ENCODE data around the gene SMIM14. TPM values are rescaled to one million over a fixed set of nuclear protein-coding genes. Genes with fewer than 3 reads are reported as not detected.
"Not testable (repeated sequence)": the region's sequence is repeated elsewhere in the genome, so short reads cannot be mapped to it uniquely, and the experiment has no call there.

Gene SMIM14
- total RNA-seq, 2 experiments from 2014 or later: 4.4 to 5.2 TPM

- Mint-ChIP-seq H3K36me3 (ENCODE audit: low read depth) (peaks cover 6% of the 10 kb centered on the region), H3K27me3 (no peaks in the 10 kb centered on the region), H3K27ac (no peak overlapping the region), H3K4me1 (no peaks in the 10 kb centered on the region), H3K4me3 (no peak overlapping the region), H3K9me3 (no peaks in the 10 kb centered on the region)
- ChIA-PET POLR2A (no interaction called here), CTCF (no interaction called here)
- DNase-seq: no peak
These were observed 120.2 kb downstream of the SMIM14 start for GRCh38 chr4:39518484-39518883.

GRCh38 chr4:39516407-39516966, 122.2 kb downstream of the SMIM14 start:
- H3K27ac Mint-ChIP-seq: no peak overlapping the region
- ChIA-PET POLR2A (no interaction called here), CTCF (no interaction called here)
- no peak for DNase-seq
- H3K4me3 Mint-ChIP-seq: no peak overlapping the region
- no peaks in the 10 kb centered on the region for H3K27me3 Mint-ChIP-seq
- H3K36me3 Mint-ChIP-seq (ENCODE audit: low read depth): peaks cover 7% of the 10 kb centered on the region
- no peaks in the 10 kb centered on the region for H3K9me3 Mint-ChIP-seq
- no peaks in the 10 kb centered on the region for H3K4me1 Mint-ChIP-seq

- H3K36me3 Mint-ChIP-seq (ENCODE audit: low read depth); DNase-seq; CTCF ChIA-PET; H3K27me3 Mint-ChIP-seq; H3K4me3 Mint-ChIP-seq; H3K4me1 Mint-ChIP-seq; H3K9me3 Mint-ChIP-seq; POLR2A ChIA-PET; H3K27ac Mint-ChIP-seq: not testable (repeated sequence)
These were observed 122.8 kb downstream of the SMIM14 start for GRCh38 chr4:39515669-39516401.

GRCh38 chr4:39514888-39515401, 123.7 kb downstream of the SMIM14 start:
- DNase-seq: no peak
- peaks cover 7% of the 10 kb centered on the region for H3K36me3 Mint-ChIP-seq (ENCODE audit: low read depth)
- H3K9me3 Mint-ChIP-seq: no peaks in the 10 kb centered on the region
- no peak overlapping the region for H3K27ac Mint-ChIP-seq
- H3K4me3 Mint-ChIP-seq: no peak overlapping the region
- ChIA-PET CTCF (no interaction called here), POLR2A (no interaction called here)
- H3K4me1 Mint-ChIP-seq: no peaks in the 10 kb centered on the region
- no peaks in the 10 kb centered on the region for H3K27me3 Mint-ChIP-seq

GRCh38 chr4:39514266-39514665, 124.4 kb downstream of the SMIM14 start:
- CTCF ChIA-PET: interaction anchor here (0.7 kb wide), 1 partner anchor 45 kb away, joined by 3 read pairs; no protein-coding TSS in a partner anchor
- H3K9me3 Mint-ChIP-seq; H3K36me3 Mint-ChIP-seq (ENCODE audit: low read depth); H3K4me1 Mint-ChIP-seq; H3K27me3 Mint-ChIP-seq; POLR2A ChIA-PET; H3K4me3 Mint-ChIP-seq; DNase-seq; H3K27ac Mint-ChIP-seq: not testable (repeated sequence)

- peaks cover 9% of the 10 kb centered on the region for H3K36me3 Mint-ChIP-seq (ENCODE audit: low read depth)
- no peaks in the 10 kb centered on the region for H3K27me3 Mint-ChIP-seq
- POLR2A ChIA-PET: no interaction called here
- H3K27ac Mint-ChIP-seq: no peak overlapping the region
- CTCF ChIA-PET: interaction anchor here (0.6 to 1.9 kb wide), 3 partner anchors 16 to 159 kb away, joined by 3 to 5 read pairs (median 3); no protein-coding TSS in a partner anchor
- H3K4me1 Mint-ChIP-seq: no peaks in the 10 kb centered on the region
- H3K4me3 Mint-ChIP-seq: no peak overlapping the region
- H3K9me3 Mint-ChIP-seq: no peaks in the 10 kb centered on the region
- DNase-seq: no peak
These were observed 128.2 kb downstream of the SMIM14 start for GRCh38 chr4:39510348-39510929.

- H3K4me1 Mint-ChIP-seq: no peaks in the 10 kb centered on the region
- H3K4me3 Mint-ChIP-seq: no peak overlapping the region
- no peaks in the 10 kb centered on the region for H3K27me3 Mint-ChIP-seq
- peaks cover 17% of the 10 kb centered on the region for H3K36me3 Mint-ChIP-seq (ENCODE audit: low read depth)
- no peak for DNase-seq
- CTCF ChIA-PET: interaction anchor here (0.5 to 0.9 kb wide), 5 partner anchors 37 to 455 kb away, joined by 3 to 5 read pairs (median 3); no protein-coding TSS in a partner anchor
- H3K27ac Mint-ChIP-seq: no peak overlapping the region
- H3K9me3 Mint-ChIP-seq: no peaks in the 10 kb centered on the region
- POLR2A ChIA-PET: no interaction called here
These were observed 133.1 kb downstream of the SMIM14 start for GRCh38 chr4:39505581-39505980.

- DNase-seq: no peak
- CTCF ChIA-PET: no interaction called here
- no peaks in the 10 kb centered on the region for H3K9me3 Mint-ChIP-seq
- no peaks in the 10 kb centered on the region for H3K27me3 Mint-ChIP-seq
- POLR2A ChIA-PET: no interaction called here
- H3K4me3 Mint-ChIP-seq: no peak overlapping the region
- no peak overlapping the region for H3K27ac Mint-ChIP-seq
- no peaks in the 10 kb centered on the region for H3K4me1 Mint-ChIP-seq
- H3K36me3 Mint-ChIP-seq (ENCODE audit: low read depth): peaks cover 19% of the 10 kb centered on the region
These were observed 134.1 kb downstream of the SMIM14 start for GRCh38 chr4:39504538-39504937.

GRCh38 chr4:39502664-39503035, 136.0 kb downstream of the SMIM14 start:
- H3K27ac Mint-ChIP-seq, H3K27me3 Mint-ChIP-seq, POLR2A ChIA-PET, DNase-seq, H3K9me3 Mint-ChIP-seq, H3K4me3 Mint-ChIP-seq, H3K4me1 Mint-ChIP-seq: not testable (repeated sequence)
- H3K36me3 Mint-ChIP-seq (ENCODE audit: low read depth): peaks cover 27% of the 10 kb centered on the region
- CTCF ChIA-PET: interaction anchor here (0.5 to 0.6 kb wide), 2 partner anchors 72 to 452 kb away, joined by 3 to 6 read pairs; no protein-coding TSS in a partner anchor

- Mint-ChIP-seq H3K36me3 (ENCODE audit: low read depth) (peaks cover 27% of the 10 kb centered on the region), H3K27me3 (no peaks in the 10 kb centered on the region), H3K4me1 (no peaks in the 10 kb centered on the region), H3K4me3 (no peak overlapping the region), H3K9me3 (no peaks in the 10 kb centered on the region), H3K27ac (no peak overlapping the region)
- ChIA-PET CTCF (interaction anchor here (0.5 to 0.6 kb wide), 3 partner anchors 72 to 1232 kb away, joined by 3 to 6 read pairs (median 3); no protein-coding TSS in a partner anchor), POLR2A (no interaction called here)
- DNase-seq: no peak
These were observed 136.5 kb downstream of the SMIM14 start for GRCh38 chr4:39502019-39502663.

GRCh38 chr4:39498727-39499020, 140.0 kb downstream of the SMIM14 start:
- H3K4me3 Mint-ChIP-seq: no peak overlapping the region
- peaks cover 16% of the 10 kb centered on the region for H3K36me3 Mint-ChIP-seq (ENCODE audit: low read depth)
- no peak for DNase-seq
- H3K9me3 Mint-ChIP-seq: no peaks in the 10 kb centered on the region
- no peaks in the 10 kb centered on the region for H3K4me1 Mint-ChIP-seq
- no peak overlapping the region for H3K27ac Mint-ChIP-seq
- CTCF ChIA-PET: no interaction called here
- no peaks in the 10 kb centered on the region for H3K27me3 Mint-ChIP-seq
- POLR2A ChIA-PET: no interaction called here

GRCh38 chr4:39497909-39498726, 140.5 kb downstream of the SMIM14 start:
- no peaks in the 10 kb centered on the region for H3K4me1 Mint-ChIP-seq
- CTCF ChIA-PET: no interaction called here
- H3K9me3 Mint-ChIP-seq: no peaks in the 10 kb centered on the region
- no peaks in the 10 kb centered on the region for H3K27me3 Mint-ChIP-seq
- POLR2A ChIA-PET: no interaction called here
- no peak for DNase-seq
- H3K27ac Mint-ChIP-seq: no peak overlapping the region
- H3K36me3 Mint-ChIP-seq (ENCODE audit: low read depth): peaks cover 10% of the 10 kb centered on the region
- no peak overlapping the region for H3K4me3 Mint-ChIP-seq
